Brain microvascular endothelial cell (primary cell): ENCODE measurements around the gene FIBCD1.

Source experiments
- DNase-seq: peaks from one replicate; pipeline ENCODE4 v3.0.0-alpha.2; 2020
- H3K27ac ChIP-seq: fragments of 250-450 bp; sonication (Bioruptor Pico); 2 replicates; pipeline ENCODE4 v1.5.1; 2020; ENCODE audit warnings: mild to moderate bottlenecking, moderate library complexity
- H3K27me3 ChIP-seq: fragments of 250-450 bp; sonication (Bioruptor Pico); replicated peaks from 2 replicates; pipeline ENCODE4 v1.5.1; 2020; ENCODE audit warnings: mild to moderate bottlenecking
- H3K36me3 ChIP-seq: fragments of 250-450 bp; sonication (Bioruptor Pico); replicated peaks from 2 replicates; pipeline ENCODE4 v1.5.1; 2020; ENCODE audit warnings: mild to moderate bottlenecking
- H3K4me3 ChIP-seq: 2 replicates; pipeline ENCODE4 v1.5.1; 2011; ENCODE audit warnings: low read depth, mild to moderate bottlenecking, control low read depth, low read length, moderate library complexity
- in situ Hi-C: cut with HindIII; loops from 2 replicates; pipeline ENCODE4 v1.10.0; 2017; ENCODE audit warnings: low sequenced_read_pairs, low pct_ligation_motif_present
- TF ChIP-seq, protein P1 (sequence below): IDR thresholded peaks from 2 replicates; pipeline ENCODE4 v1.5.1; 2011; ENCODE audit warnings: low read depth, mild to moderate bottlenecking, moderate library complexity, low read length, control low read depth, inconsistent platforms; ENCODE audit errors: missing control alignments

The FIBCD1 gene

GRCh38 chr9:130891688-130892476 lies 47.2 kb downstream of the FIBCD1 start:
- TF ChIP-seq, protein P1, sequence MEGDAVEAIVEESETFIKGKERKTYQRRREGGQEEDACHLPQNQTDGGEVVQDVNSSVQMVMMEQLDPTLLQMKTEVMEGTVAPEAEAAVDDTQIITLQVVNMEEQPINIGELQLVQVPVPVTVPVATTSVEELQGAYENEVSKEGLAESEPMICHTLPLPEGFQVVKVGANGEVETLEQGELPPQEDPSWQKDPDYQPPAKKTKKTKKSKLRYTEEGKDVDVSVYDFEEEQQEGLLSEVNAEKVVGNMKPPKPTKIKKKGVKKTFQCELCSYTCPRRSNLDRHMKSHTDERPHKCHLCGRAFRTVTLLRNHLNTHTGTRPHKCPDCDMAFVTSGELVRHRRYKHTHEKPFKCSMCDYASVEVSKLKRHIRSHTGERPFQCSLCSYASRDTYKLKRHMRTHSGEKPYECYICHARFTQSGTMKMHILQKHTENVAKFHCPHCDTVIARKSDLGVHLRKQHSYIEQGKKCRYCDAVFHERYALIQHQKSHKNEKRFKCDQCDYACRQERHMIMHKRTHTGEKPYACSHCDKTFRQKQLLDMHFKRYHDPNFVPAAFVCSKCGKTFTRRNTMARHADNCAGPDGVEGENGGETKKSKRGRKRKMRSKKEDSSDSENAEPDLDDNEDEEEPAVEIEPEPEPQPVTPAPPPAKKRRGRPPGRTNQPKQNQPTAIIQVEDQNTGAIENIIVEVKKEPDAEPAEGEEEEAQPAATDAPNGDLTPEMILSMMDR, result no peak
- Histone ChIP-seq H3K4me3 (no peak overlapping the region), H3K27ac (no peak overlapping the region), H3K27me3 (peaks cover 17% of the 10 kb centered on the region), H3K36me3 (peaks cover 73% of the 10 kb centered on the region)
- no peak for DNase-seq
- in situ Hi-C loops, result no loop called here

DNA sequence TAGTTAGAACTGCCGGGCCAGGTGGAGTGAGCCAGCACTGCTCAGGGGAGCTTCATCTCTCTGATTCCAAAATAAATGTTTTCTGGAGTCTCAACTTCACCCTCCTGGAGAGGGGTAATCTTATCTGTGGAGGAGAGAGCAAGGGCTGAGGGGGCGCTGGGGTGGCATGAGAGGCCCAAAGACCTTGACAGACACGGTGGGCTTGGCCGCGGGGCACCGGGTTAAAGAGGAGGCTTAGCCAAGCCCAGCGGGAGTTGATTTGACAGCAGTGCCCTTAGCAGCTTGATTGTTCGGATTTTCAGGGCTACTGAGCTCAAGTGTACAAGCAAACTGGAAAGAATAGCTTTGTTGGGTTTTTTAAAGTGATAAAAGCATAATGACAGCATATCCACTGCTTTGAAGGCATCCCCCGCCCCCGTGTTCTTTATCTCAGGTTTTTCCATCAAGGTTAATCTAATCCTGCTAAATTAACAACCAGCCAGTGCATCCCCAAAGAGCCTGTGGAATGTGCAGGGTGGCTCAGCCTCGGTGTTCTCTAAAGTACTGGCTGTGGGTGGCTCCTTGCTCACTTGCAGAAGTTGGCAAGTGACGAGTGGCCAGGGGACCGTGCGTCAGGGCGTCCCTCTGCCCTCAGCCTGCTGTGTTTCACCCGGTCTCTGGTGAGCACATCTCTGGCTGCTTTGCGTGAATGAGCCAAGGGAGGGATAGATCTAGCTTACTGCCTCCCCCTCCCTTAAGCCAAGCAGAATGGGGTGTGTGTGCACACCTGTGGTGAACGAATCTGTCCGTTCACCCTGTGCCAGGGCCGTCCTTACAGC lies 48.0 kb downstream of the FIBCD1 start:
- no peak for DNase-seq
- TF ChIP-seq, protein P1, result no peak
- Histone ChIP-seq H3K4me3 (no peak overlapping the region), H3K27ac (no peak overlapping the region), H3K36me3 (peaks cover 81% of the 10 kb centered on the region), H3K27me3 (peaks cover 10% of the 10 kb centered on the region)
- in situ Hi-C loops, result no loop called here

GRCh38 chr9:130890124-130890523 lies 48.9 kb downstream of the FIBCD1 start:
- peaks cover 91% of the 10 kb centered on the region for H3K36me3 ChIP-seq
- in situ Hi-C loops, result no loop called here
- no peak overlapping the region for H3K27ac ChIP-seq

GRCh38 chr9:130888146-130888885 lies 50.7 kb downstream of the FIBCD1 start:
- in situ Hi-C loops, result no loop called here
- TF ChIP-seq, protein P1, result no peak
- Histone ChIP-seq H3K27ac (no peak overlapping the region), H3K36me3 (peaks cover 97% of the 10 kb centered on the region), H3K4me3 (no peak overlapping the region), H3K27me3 (no peaks in the 10 kb centered on the region)
- no peak for DNase-seq

More at GRCh38 chr9:130890124-130890523, 48.9 kb downstream of the FIBCD1 start:
- Histone ChIP-seq H3K27me3 (peaks cover 7% of the 10 kb centered on the region), H3K4me3 (no peak overlapping the region)
- DNase-seq, result no peak
- TF ChIP-seq, protein P1, result no peak

- peaks cover 97% of the 10 kb centered on the region for H3K36me3 ChIP-seq
- TF ChIP-seq, protein P1, result no peak
- H3K4me3 ChIP-seq, result no peak overlapping the region
- H3K27me3 ChIP-seq, result no peaks in the 10 kb centered on the region
- no peak for DNase-seq
- no peak overlapping the region for H3K27ac ChIP-seq
- in situ Hi-C loops, result no loop called here
These were observed 51.4 kb downstream of the FIBCD1 start for GRCh38 chr9:130887494-130888144.
